HEK293 (cell line): ENCODE data around the gene CCR5AS.

Source experiments
- CTCF ChIA-PET: fragments of 350-600 bp; formaldehyde crosslinking; extraction: SDS; loops from one replicate; lab custom pipeline; 2021; ENCODE audit warnings: antibody characterized with exemption; lab: Yijun Ruan, JAX
- POLR2A ChIA-PET: fragments of 300-600 bp; formaldehyde crosslinking; extraction: SDS; loops from one replicate; lab custom pipeline; 2020; ENCODE audit warnings: antibody characterized with exemption, inconsistent platforms; lab: Yijun Ruan, JAX
- H3K27ac ChIP-seq: fragments of 200-500 bp; sonication (Bioruptor generic); 2 replicates; pipeline ENCODE4 v1.5.1; 2014; ENCODE audit warnings: low read depth, low read length, control low read depth, inconsistent platforms; ENCODE audit errors: extremely low read depth
- H3K36me3 ChIP-seq, 2 experiments: fragments of 200-500 bp in 1 of 2; sonication (Bioruptor generic) in 1 of 2; 1 replicate in 1 of 2; 2 replicates in 1 of 2; pipeline ENCODE4 v1.5.1; 2014 to 2017; ENCODE audit warnings: inconsistent platforms in 2 of 2, low read length in 2 of 2; ENCODE audit not compliant: control insufficient read depth in 2 of 2, insufficient read depth in 1 of 2
- H3K4me1 ChIP-seq: fragments of 200-500 bp; sonication (Bioruptor generic); 2 replicates; pipeline ENCODE4 v1.5.1; 2014; ENCODE audit warnings: mild to moderate bottlenecking, low read length, inconsistent platforms; ENCODE audit not compliant: control insufficient read depth, insufficient read depth
- H3K4me3 ChIP-seq: 2 replicates; pipeline ENCODE4 v1.5.1; 2011; ENCODE audit warnings: low read depth, mild to moderate bottlenecking, control low read depth, low read length, moderate library complexity
- H3K9me3 ChIP-seq: fragments of 200-500 bp; sonication (Bioruptor generic); 2 replicates; pipeline ENCODE4 v1.5.1; 2014; ENCODE audit warnings: low read depth, low read length, inconsistent platforms; ENCODE audit not compliant: control insufficient read depth, insufficient read depth
- HOXA7 ChIP-seq: sonication (generic); formaldehyde crosslinking; IDR thresholded peaks from 2 replicates; pipeline ENCODE4 v1.8.1; 2022; ENCODE audit warnings: missing genetic modification reagents, borderline replicate concordance
- IKZF3 ChIP-seq: fragments of 450-650 bp; IDR thresholded peaks from 2 replicates; pipeline ENCODE4 v1.5.0; 2018; ENCODE audit warnings: missing biosample characterization, mild to moderate bottlenecking, missing genetic modification characterization, moderate library complexity
- PATZ1 ChIP-seq: fragments of 450-650 bp; formaldehyde crosslinking; IDR thresholded peaks from 2 replicates; pipeline ENCODE4 v1.5.1; 2016; ENCODE audit warnings: missing biosample characterization, missing genetic modification characterization
- SP2 ChIP-seq: fragments of 450-650 bp; formaldehyde crosslinking; IDR thresholded peaks from 2 replicates; pipeline ENCODE4 v1.5.1; 2016; ENCODE audit warnings: missing biosample characterization, missing genetic modification characterization
- SP3 ChIP-seq: fragments of 450-650 bp; formaldehyde crosslinking; IDR thresholded peaks from 2 replicates; pipeline ENCODE4 v1.5.1; 2016; ENCODE audit warnings: missing biosample characterization, missing genetic modification characterization
- ZBTB26 ChIP-seq: fragments of 450-650 bp; formaldehyde crosslinking; optimal IDR thresholded peaks from 2 replicates; pipeline ENCODE3; 2016; ENCODE audit warnings: missing biosample characterization, mild to moderate bottlenecking, missing genetic modification characterization
- ZBTB48 ChIP-seq: fragments of 450-650 bp; formaldehyde crosslinking; IDR thresholded peaks from 2 replicates; pipeline ENCODE4 v1.5.1; 2016; ENCODE audit warnings: missing biosample characterization, missing genetic modification characterization
- ZBTB7A ChIP-seq: fragments of 450-650 bp; formaldehyde crosslinking; IDR thresholded peaks from 2 replicates; pipeline ENCODE4 v1.5.1; 2016; ENCODE audit warnings: low read depth, missing biosample characterization, missing genetic modification characterization
- ZFP37 ChIP-seq: fragments of 450-650 bp; formaldehyde crosslinking; IDR thresholded peaks from 2 replicates; pipeline ENCODE4 v1.5.1; 2016; ENCODE audit warnings: missing biosample characterization, missing genetic modification characterization
- ZFP41 ChIP-seq: fragments of 450-650 bp; formaldehyde crosslinking; IDR thresholded peaks from 2 replicates; pipeline ENCODE4 v1.5.1; 2016; ENCODE audit warnings: missing biosample characterization, missing genetic modification characterization, borderline replicate concordance
- ZFP69B ChIP-seq: fragments of 450-650 bp; formaldehyde crosslinking; IDR thresholded peaks from 2 replicates; pipeline ENCODE4 v1.5.1; 2016; ENCODE audit warnings: missing biosample characterization, missing genetic modification characterization
- ZNF140 ChIP-seq: fragments of 450-650 bp; formaldehyde crosslinking; IDR thresholded peaks from 2 replicates; pipeline ENCODE4 v1.5.1; 2016; ENCODE audit warnings: missing biosample characterization, missing genetic modification characterization
- ZNF146 ChIP-seq: fragments of 450-650 bp; formaldehyde crosslinking; IDR thresholded peaks from 2 replicates; pipeline ENCODE4 v1.5.1; 2016; ENCODE audit warnings: missing biosample characterization, missing genetic modification characterization
- ZNF521 ChIP-seq: fragments of 450-650 bp; formaldehyde crosslinking; IDR thresholded peaks from 2 replicates; pipeline ENCODE4 v1.5.1; 2017; ENCODE audit warnings: missing biosample characterization, mild to moderate bottlenecking, missing genetic modification characterization
- ZNF571 ChIP-seq: fragments of 450-650 bp; formaldehyde crosslinking; IDR thresholded peaks from 2 replicates; pipeline ENCODE4 v1.5.0; 2017; ENCODE audit warnings: missing biosample characterization, missing genetic modification characterization
- ZNF776 ChIP-seq: fragments of 450-650 bp; formaldehyde crosslinking; IDR thresholded peaks from 2 replicates; pipeline ENCODE4 v1.5.0; 2017; ENCODE audit warnings: missing biosample characterization, missing genetic modification characterization, borderline replicate concordance
- ZNF792 ChIP-seq: fragments of 450-650 bp; formaldehyde crosslinking; IDR thresholded peaks from 2 replicates; pipeline ENCODE4 v1.5.1; 2016; ENCODE audit warnings: missing biosample characterization, missing genetic modification characterization
- TF ChIP-seq, protein P1 (sequence below): fragments of 450-650 bp; formaldehyde crosslinking; IDR thresholded peaks from 2 replicates; pipeline ENCODE4 v1.5.1; 2016; ENCODE audit warnings: missing biosample characterization, missing genetic modification characterization, borderline replicate concordance
- TF ChIP-seq, protein P2 (sequence below): sonication (generic); formaldehyde crosslinking; IDR thresholded peaks from 2 replicates; pipeline ENCODE4 v1.8.1; 2022; ENCODE audit warnings: mild to moderate bottlenecking, moderate library complexity, missing genetic modification reagents
- TF ChIP-seq, protein P3 (sequence below): fragments of 450-650 bp; formaldehyde crosslinking; conservative IDR thresholded peaks from 2 replicates; pipeline ENCODE4 v1.5.1; 2016; ENCODE audit warnings: low read depth, missing biosample characterization, missing genetic modification characterization

CCR5AS gene

DNA sequence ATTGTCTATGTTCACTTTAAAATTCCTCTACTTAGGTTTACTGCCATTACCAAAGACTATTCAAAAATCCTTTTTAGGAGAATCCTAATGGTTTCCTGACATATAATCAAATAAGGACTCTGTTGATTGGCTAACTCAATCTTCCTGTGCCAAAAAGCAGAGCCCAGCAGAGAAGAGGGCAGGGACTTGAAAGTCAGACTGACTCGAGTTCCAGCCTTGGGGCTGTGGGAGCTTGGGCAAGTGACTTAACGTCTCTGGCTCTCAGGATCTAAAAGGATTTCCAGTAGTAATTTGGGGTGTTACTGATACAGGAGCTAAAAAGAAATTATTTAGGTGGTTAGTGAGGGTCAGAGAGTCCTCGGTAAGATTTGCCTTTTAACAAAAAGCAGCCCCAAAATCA, 25.2 kb downstream of the CCR5AS start (continued):
- TF ChIP-seq, protein P1, sequence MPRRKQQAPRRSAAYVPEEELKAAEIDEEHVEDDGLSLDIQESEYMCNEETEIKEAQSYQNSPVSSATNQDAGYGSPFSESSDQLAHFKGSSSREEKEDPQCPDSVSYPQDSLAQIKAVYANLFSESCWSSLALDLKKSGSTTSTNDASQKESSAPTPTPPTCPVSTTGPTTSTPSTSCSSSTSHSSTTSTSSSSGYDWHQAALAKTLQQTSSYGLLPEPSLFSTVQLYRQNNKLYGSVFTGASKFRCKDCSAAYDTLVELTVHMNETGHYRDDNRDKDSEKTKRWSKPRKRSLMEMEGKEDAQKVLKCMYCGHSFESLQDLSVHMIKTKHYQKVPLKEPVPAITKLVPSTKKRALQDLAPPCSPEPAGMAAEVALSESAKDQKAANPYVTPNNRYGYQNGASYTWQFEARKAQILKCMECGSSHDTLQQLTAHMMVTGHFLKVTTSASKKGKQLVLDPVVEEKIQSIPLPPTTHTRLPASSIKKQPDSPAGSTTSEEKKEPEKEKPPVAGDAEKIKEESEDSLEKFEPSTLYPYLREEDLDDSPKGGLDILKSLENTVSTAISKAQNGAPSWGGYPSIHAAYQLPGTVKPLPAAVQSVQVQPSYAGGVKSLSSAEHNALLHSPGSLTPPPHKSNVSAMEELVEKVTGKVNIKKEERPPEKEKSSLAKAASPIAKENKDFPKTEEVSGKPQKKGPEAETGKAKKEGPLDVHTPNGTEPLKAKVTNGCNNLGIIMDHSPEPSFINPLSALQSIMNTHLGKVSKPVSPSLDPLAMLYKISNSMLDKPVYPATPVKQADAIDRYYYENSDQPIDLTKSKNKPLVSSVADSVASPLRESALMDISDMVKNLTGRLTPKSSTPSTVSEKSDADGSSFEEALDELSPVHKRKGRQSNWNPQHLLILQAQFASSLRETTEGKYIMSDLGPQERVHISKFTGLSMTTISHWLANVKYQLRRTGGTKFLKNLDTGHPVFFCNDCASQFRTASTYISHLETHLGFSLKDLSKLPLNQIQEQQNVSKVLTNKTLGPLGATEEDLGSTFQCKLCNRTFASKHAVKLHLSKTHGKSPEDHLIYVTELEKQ (tag by site-specific recombination) = no peak
- TF ChIP-seq, protein P2, sequence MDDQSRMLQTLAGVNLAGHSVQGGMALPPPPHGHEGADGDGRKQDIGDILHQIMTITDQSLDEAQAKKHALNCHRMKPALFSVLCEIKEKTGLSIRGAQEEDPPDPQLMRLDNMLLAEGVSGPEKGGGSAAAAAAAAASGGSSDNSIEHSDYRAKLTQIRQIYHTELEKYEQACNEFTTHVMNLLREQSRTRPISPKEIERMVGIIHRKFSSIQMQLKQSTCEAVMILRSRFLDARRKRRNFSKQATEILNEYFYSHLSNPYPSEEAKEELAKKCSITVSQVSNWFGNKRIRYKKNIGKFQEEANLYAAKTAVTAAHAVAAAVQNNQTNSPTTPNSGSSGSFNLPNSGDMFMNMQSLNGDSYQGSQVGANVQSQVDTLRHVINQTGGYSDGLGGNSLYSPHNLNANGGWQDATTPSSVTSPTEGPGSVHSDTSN = no peak
- no peak for TF ChIP-seq PATZ1 (tag by site-specific recombination)
- TF ChIP-seq, all 188 proteins: peak for 0

- Histone ChIP-seq H3K4me1 (no peaks in the 10 kb centered on the region), H3K9me3 (no peaks in the 10 kb centered on the region), H3K4me3 (no peak overlapping the region), H3K36me3 (no peaks in the 10 kb centered on the region), H3K27ac (no peak overlapping the region)
- TF ChIP-seq SP3 (tag by site-specific recombination) (no peak), ZBTB7A (no peak), ZFP37 (tag by site-specific recombination) (no peak), ZNF571 (tag by site-specific recombination) (no peak), ZFP69B (tag by site-specific recombination) (no peak), IKZF3 (tag by site-specific recombination) (no peak), ZFP41 (tag by site-specific recombination) (no peak), SP2 (tag by site-specific recombination) (no peak), ZBTB26 (no peak), HOXA7 (no peak), ZNF776 (tag by site-specific recombination) (no peak), ZNF792 (tag by site-specific recombination) (no peak), ZNF140 (tag by site-specific recombination) (no peak), ZBTB48 (no peak), ZNF146 (tag by site-specific recombination) (no peak), ZNF521 (tag by site-specific recombination) (no peak)
- TF ChIP-seq, protein P3, sequence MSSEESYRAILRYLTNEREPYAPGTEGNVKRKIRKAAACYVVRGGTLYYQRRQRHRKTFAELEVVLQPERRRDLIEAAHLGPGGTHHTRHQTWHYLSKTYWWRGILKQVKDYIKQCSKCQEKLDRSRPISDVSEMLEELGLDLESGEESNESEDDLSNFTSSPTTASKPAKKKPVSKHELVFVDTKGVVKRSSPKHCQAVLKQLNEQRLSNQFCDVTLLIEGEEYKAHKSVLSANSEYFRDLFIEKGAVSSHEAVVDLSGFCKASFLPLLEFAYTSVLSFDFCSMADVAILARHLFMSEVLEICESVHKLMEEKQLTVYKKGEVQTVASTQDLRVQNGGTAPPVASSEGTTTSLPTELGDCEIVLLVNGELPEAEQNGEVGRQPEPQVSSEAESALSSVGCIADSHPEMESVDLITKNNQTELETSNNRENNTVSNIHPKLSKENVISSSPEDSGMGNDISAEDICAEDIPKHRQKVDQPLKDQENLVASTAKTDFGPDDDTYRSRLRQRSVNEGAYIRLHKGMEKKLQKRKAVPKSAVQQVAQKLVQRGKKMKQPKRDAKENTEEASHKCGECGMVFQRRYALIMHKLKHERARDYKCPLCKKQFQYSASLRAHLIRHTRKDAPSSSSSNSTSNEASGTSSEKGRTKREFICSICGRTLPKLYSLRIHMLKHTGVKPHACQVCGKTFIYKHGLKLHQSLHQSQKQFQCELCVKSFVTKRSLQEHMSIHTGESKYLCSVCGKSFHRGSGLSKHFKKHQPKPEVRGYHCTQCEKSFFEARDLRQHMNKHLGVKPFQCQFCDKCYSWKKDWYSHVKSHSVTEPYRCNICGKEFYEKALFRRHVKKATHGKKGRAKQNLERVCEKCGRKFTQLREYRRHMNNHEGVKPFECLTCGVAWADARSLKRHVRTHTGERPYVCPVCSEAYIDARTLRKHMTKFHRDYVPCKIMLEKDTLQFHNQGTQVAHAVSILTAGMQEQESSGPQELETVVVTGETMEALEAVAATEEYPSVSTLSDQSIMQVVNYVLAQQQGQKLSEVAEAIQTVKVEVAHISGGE (tag by site-specific recombination) = no peak
- ChIA-PET CTCF (interaction anchor here (0.6 kb wide), 2 partner anchors 26 to 162 kb away, joined by 3 to 5 read pairs; partner anchors contain the start of genes CCR5AS and CCRL2), POLR2A (no interaction called here)
These were observed 26.2 kb downstream of the CCR5AS start for GRCh38 chr3:46380471-46381221.
